Measurements from ENCODE around the gene TMEM121B. TPM values are rescaled to one million over a fixed set of nuclear protein-coding genes. Genes with fewer than 3 reads are reported as not detected.

TMEM121B gene
- total RNA-seq, 3 donors from 2014 or later: 0.44 to 0.48 TPM; not detected in 1

- TF ChIP-seq POLR2A (IDR thresholded peaks at IDR 0.05) (no peak), POLR2AphosphoS5 (IDR thresholded peaks at IDR 0.05) (peak in 1 of 3 donors; percentile 35)
- DNase-seq (ENCODE audit: low spot score in 2 of 2): no peak
- intact Hi-C loops (cut with DNase I; ENCODE audit: low total_unique reads): no loop called here
- Histone ChIP-seq H3K4me3 (no peak overlapping the region), H3K4me1 (no peaks in the 10 kb centered on the region), H3K27ac (no peak overlapping the region), H3K9me3 (no peaks in the 10 kb centered on the region), H3K27me3 (no peaks in the 10 kb centered on the region), H3K36me3 (no peaks in the 10 kb centered on the region)
Measured at GRCh38 chr22:17106785-17107546, 14.2 kb downstream of the TMEM121B start.

- intact Hi-C loops (cut with DNase I; ENCODE audit: low total_unique reads): no loop called here
- no peaks in the 10 kb centered on the region for H3K9me3 ChIP-seq
- no peak for DNase-seq (ENCODE audit: low spot score in 2 of 2)
- no peak for TF ChIP-seq POLR2A (IDR thresholded peaks at IDR 0.05)
- no peak for TF ChIP-seq POLR2AphosphoS5 (IDR thresholded peaks at IDR 0.05)
- no peak for TF ChIP-seq CTCF (IDR thresholded peaks at IDR 0.05)
- no peaks in the 10 kb centered on the region for H3K4me1 ChIP-seq
- no peaks in the 10 kb centered on the region for H3K36me3 ChIP-seq
- no peaks in the 10 kb centered on the region for H3K27me3 ChIP-seq
- H3K4me3 ChIP-seq: no peak overlapping the region
- no peak overlapping the region for H3K27ac ChIP-seq
Measured at GRCh38 chr22:17106161-17106784, 14.9 kb downstream of the TMEM121B start.

GRCh38 chr22:17105143-17106129 lies 15.7 kb downstream of the TMEM121B start:
- intact Hi-C loops (cut with DNase I; ENCODE audit: low total_unique reads): no loop called here
- no peaks in the 10 kb centered on the region for H3K36me3 ChIP-seq

GRCh38 chr22:17104336-17104935 lies 16.7 kb downstream of the TMEM121B start:
- no peak overlapping the region for H3K4me3 ChIP-seq
- no peaks in the 10 kb centered on the region for H3K36me3 ChIP-seq
- no peak overlapping the region for H3K27ac ChIP-seq
- H3K27me3 ChIP-seq: no peaks in the 10 kb centered on the region
- no peak for DNase-seq (ENCODE audit: low spot score in 2 of 2)
- TF ChIP-seq CTCF (IDR thresholded peaks at IDR 0.05) (no peak), POLR2AphosphoS5 (IDR thresholded peaks at IDR 0.05) (no peak), POLR2A (IDR thresholded peaks at IDR 0.05) (no peak)
- H3K9me3 ChIP-seq: no peaks in the 10 kb centered on the region
- no peaks in the 10 kb centered on the region for H3K4me1 ChIP-seq
- intact Hi-C loops (cut with DNase I; ENCODE audit: low total_unique reads): no loop called here

More at GRCh38 chr22:17105143-17106129, 15.7 kb downstream of the TMEM121B start:
- DNase-seq (ENCODE audit: low spot score in 2 of 2): no peak
- Histone ChIP-seq H3K4me1 (no peaks in the 10 kb centered on the region), H3K27me3 (no peaks in the 10 kb centered on the region), H3K27ac (no peak overlapping the region), H3K4me3 (no peak overlapping the region), H3K9me3 (no peaks in the 10 kb centered on the region)
- TF ChIP-seq POLR2AphosphoS5 (IDR thresholded peaks at IDR 0.05) (no peak), CTCF (IDR thresholded peaks at IDR 0.05) (no peak), POLR2A (IDR thresholded peaks at IDR 0.05) (no peak)

- no peak overlapping the region for H3K27ac ChIP-seq
- peaks cover 8% of the 10 kb centered on the region for H3K36me3 ChIP-seq
- intact Hi-C loops (cut with DNase I; ENCODE audit: low total_unique reads): no loop called here
- H3K9me3 ChIP-seq: no peaks in the 10 kb centered on the region
- H3K4me1 ChIP-seq: no peaks in the 10 kb centered on the region
- no peak for DNase-seq (ENCODE audit: low spot score in 2 of 2)
- H3K4me3 ChIP-seq: no peak overlapping the region
- no peaks in the 10 kb centered on the region for H3K27me3 ChIP-seq
- TF ChIP-seq POLR2AphosphoS5 (IDR thresholded peaks at IDR 0.05) (no peak), POLR2A (IDR thresholded peaks at IDR 0.05) (no peak)
Measured at GRCh38 chr22:17103351-17103750, 17.8 kb downstream of the TMEM121B start.

Measured in breast epithelium (tissue), 4 donors.